ENCODE data around the gene GAREM1.

- TF ChIP-seq, protein P1, sequence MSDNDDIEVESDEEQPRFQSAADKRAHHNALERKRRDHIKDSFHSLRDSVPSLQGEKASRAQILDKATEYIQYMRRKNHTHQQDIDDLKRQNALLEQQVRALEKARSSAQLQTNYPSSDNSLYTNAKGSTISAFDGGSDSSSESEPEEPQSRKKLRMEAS (IDR thresholded peaks at IDR 0.05), result no peak
- TF ChIP-seq TCF12 (IDR thresholded peaks at IDR 0.05; ENCODE audit: low read depth, low read length) (no peak), FOSL1 (IDR thresholded peaks at IDR 0.05; ENCODE audit: insufficient read depth, low read depth, low read length) (no peak), TBP (IDR thresholded peaks at IDR 0.05; ENCODE audit: low read depth, low read length) (no peak)
- TF ChIP-seq, protein P2, sequence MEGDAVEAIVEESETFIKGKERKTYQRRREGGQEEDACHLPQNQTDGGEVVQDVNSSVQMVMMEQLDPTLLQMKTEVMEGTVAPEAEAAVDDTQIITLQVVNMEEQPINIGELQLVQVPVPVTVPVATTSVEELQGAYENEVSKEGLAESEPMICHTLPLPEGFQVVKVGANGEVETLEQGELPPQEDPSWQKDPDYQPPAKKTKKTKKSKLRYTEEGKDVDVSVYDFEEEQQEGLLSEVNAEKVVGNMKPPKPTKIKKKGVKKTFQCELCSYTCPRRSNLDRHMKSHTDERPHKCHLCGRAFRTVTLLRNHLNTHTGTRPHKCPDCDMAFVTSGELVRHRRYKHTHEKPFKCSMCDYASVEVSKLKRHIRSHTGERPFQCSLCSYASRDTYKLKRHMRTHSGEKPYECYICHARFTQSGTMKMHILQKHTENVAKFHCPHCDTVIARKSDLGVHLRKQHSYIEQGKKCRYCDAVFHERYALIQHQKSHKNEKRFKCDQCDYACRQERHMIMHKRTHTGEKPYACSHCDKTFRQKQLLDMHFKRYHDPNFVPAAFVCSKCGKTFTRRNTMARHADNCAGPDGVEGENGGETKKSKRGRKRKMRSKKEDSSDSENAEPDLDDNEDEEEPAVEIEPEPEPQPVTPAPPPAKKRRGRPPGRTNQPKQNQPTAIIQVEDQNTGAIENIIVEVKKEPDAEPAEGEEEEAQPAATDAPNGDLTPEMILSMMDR (IDR thresholded peaks at IDR 0.05; ENCODE audit: control extremely low read depth in 1 of 3, insufficient read depth in 1 of 3, low read depth in 1 of 3, low read length in 3 of 3), result no peak
Measured at GRCh38 chr18:32422978-32423740, 47.5 kb downstream of the GAREM1 start.

Data from H1 (cell line).